Sigmoid colon (tissue), 7 donors: Measurements from ENCODE around the gene OPA3. TPM values are rescaled to one million over a fixed set of nuclear protein-coding genes. Genes with fewer than 3 reads are reported as not detected.

Experiments
- DNase-seq: peaks from one replicate; pipeline ENCODE4 v3.0.0-alpha.2; 2019
- H3K27ac ChIP-seq, 4 donors: fragments of 200-600 bp; sonication (generic); one replicate each; pipeline ENCODE4 v1.5.1; 2016 to 2019; ENCODE audit warnings: mild to moderate bottlenecking in 1 of 4
- H3K27me3 ChIP-seq, 3 donors: fragments of 200-600 bp; sonication (generic); one replicate each; pipeline ENCODE4 v1.5.1; 2019; ENCODE audit warnings: mild to moderate bottlenecking in 1 of 3
- H3K36me3 ChIP-seq, 4 donors: fragments of 200-600 bp; sonication (generic); one replicate each; pipeline ENCODE4 v1.5.1; 2016 to 2019
- H3K4me1 ChIP-seq, 4 donors: fragments of 200-600 bp; sonication (generic); one replicate each; pipeline ENCODE4 v1.5.1; 2017 to 2019
- H3K4me3 ChIP-seq, 4 donors: fragments of 200-600 bp; sonication (generic); one replicate each; pipeline ENCODE4 v1.5.1; 2017 to 2019; ENCODE audit warnings: mild to moderate bottlenecking in 2 of 4, moderate library complexity in 1 of 4
- H3K9me3 ChIP-seq, 4 donors: fragments of 200-600 bp in 3 of 4; sonication (generic) in 3 of 4; one replicate each; pipeline versions ENCODE4 v1.5.1 to v1.6.1; 2013 to 2019
- EP300 ChIP-seq, 4 donors: sonication (generic); formaldehyde crosslinking; IDR thresholded peaks; one replicate each; pipeline ENCODE4 v1.6.1; 2017; ENCODE audit warnings: antibody characterized with exemption in 4 of 4
- POLR2A ChIP-seq, 2 donors: fragments of 450-650 bp; IDR thresholded peaks; one replicate each; pipeline ENCODE4 v1.6.1; 2016; ENCODE audit warnings: antibody characterized with exemption in 2 of 2, mild to moderate bottlenecking in 2 of 2, moderate library complexity in 2 of 2
- POLR2AphosphoS5 ChIP-seq, 4 donors: sonication (generic); formaldehyde crosslinking; IDR thresholded peaks; one replicate each; pipeline ENCODE4 v1.6.1; 2017; ENCODE audit warnings: antibody characterized with exemption in 4 of 4
- WGBS, 2 donors: extraction: QIAGEN DNeasy Blood & Tissue Kit; methylation state at CpG; one replicate each; pipeline ENCODE4 v1.1.7; 2013; 5-methylcytosine and 5-hydroxymethylcytosine counted together
- intact Hi-C: fragments of 100-400 bp; cut with DNase I; formaldehyde crosslinking; loops from one replicate; pipeline ENCODE4 v1.15.1; 2023
- polyA plus RNA-seq, 3 donors: library from polyadenylated mRNA; stranded (reverse); fragments of 200-250 nt; gene quantifications; one replicate each; pipeline ENCODE4 v1.2.3, GENCODE V29; 2013
- total RNA-seq, 4 donors: library from RNA; depleted of rRNA; stranded (reverse); fragments of >200 nt; gene quantifications; one replicate each; pipeline ENCODE4 v1.1.0, GENCODE V29; 2016
- TF ChIP-seq, protein P1 (sequence below), 4 experiments: fragments of 450-650 bp in 3 of 4; fragments of 200-600 bp in 1 of 4; IDR thresholded peaks; one replicate each; pipeline ENCODE4 v1.5.1; 2016 to 2019; ENCODE audit warnings: antibody characterized with exemption in 4 of 4, mild to moderate bottlenecking in 3 of 4, moderate library complexity in 2 of 4
- donor health status: healthy with polysubstance abuse.
- donor health status: Bipolar disorder and iron deficiency.
- donor health status: healthy.

OPA3 gene
- total and polyA plus RNA-seq, 7 donors: 3.0 to 11.3 (median 7.2) TPM

DNA sequence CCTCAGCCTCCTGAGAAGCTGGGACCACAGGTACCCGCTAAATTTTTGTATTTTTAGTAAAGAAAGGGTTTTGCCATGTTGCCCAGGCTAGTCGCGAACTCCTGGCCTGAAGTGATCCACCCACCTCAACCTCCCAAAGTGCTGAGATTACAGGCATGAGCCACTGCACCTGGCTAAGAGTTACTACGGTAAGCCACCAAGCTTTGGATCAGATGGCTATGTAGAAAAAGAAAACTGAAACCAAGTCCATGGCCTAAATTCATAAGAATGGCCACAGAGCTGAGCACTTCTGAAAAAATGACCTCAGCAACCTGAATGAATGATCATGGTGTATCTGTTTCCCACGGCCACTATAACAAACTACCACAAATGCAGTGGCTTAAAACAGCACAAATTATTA, 9.4 kb downstream of the OPA3 start:
- Histone ChIP-seq H3K9me3 (no peaks in the 10 kb centered on the region), H3K4me3 (no peak overlapping the region), H3K27me3 (no peaks in the 10 kb centered on the region), H3K36me3 (no peaks in the 10 kb centered on the region), H3K27ac (peak overlapping the region in 1 of 4 donors; percentile 68), H3K4me1 (peaks cover 0 to 41% (median 21%) of the 10 kb centered on the region in 4 donors)
- intact Hi-C loops: no loop called here
- TF ChIP-seq, protein P1, sequence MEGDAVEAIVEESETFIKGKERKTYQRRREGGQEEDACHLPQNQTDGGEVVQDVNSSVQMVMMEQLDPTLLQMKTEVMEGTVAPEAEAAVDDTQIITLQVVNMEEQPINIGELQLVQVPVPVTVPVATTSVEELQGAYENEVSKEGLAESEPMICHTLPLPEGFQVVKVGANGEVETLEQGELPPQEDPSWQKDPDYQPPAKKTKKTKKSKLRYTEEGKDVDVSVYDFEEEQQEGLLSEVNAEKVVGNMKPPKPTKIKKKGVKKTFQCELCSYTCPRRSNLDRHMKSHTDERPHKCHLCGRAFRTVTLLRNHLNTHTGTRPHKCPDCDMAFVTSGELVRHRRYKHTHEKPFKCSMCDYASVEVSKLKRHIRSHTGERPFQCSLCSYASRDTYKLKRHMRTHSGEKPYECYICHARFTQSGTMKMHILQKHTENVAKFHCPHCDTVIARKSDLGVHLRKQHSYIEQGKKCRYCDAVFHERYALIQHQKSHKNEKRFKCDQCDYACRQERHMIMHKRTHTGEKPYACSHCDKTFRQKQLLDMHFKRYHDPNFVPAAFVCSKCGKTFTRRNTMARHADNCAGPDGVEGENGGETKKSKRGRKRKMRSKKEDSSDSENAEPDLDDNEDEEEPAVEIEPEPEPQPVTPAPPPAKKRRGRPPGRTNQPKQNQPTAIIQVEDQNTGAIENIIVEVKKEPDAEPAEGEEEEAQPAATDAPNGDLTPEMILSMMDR (IDR thresholded peaks at IDR 0.05): no peak
- 89% methylated on average over 5 of the region's 5 CpGs for WGBS, 2 donors
- no peak for DNase-seq

DNA sequence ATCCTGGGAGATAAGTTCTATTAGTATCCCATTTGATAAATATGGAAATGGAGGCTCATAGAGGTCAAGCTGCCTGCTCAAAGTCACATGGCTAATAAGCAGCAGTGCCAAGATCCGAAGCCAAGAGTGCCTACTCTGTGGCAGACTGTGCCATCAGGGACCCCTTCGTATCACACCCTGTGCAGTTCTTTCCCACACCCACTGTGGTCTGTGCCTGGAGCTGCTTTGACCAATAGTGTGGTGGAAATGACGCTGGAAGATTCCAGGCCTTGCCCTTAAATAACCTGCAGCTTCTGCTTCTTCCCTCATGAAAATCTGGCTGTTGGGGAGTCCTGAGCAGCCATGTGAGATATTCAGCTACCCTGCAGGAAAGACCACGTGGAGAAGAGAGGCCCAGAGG, 10.1 kb downstream of the OPA3 start:
- WGBS, 2 donors: 92% methylated on average over 4 of the region's 4 CpGs
- Histone ChIP-seq H3K4me1 (peaks cover 0 to 41% (median 21%) of the 10 kb centered on the region in 4 donors), H3K4me3 (no peak overlapping the region), H3K27ac (peak overlapping the region in 1 of 4 donors; percentile 68), H3K27me3 (no peaks in the 10 kb centered on the region), H3K9me3 (no peaks in the 10 kb centered on the region), H3K36me3 (no peaks in the 10 kb centered on the region)
- DNase-seq: no peak
- intact Hi-C loops: no loop called here
- no peak for TF ChIP-seq POLR2AphosphoS5 (IDR thresholded peaks at IDR 0.05)
- TF ChIP-seq, protein P1 (IDR thresholded peaks at IDR 0.05): no peak
- no peak for TF ChIP-seq POLR2A (IDR thresholded peaks at IDR 0.05)
- no peak for TF ChIP-seq EP300 (IDR thresholded peaks at IDR 0.05)

GRCh38 chr19:45571457-45572220, 13.0 kb downstream of the OPA3 start:
- no peak overlapping the region for H3K4me3 ChIP-seq
- no peaks in the 10 kb centered on the region for H3K9me3 ChIP-seq
- intact Hi-C loops: no loop called here
- no peak overlapping the region for H3K27ac ChIP-seq
- no peaks in the 10 kb centered on the region for H3K27me3 ChIP-seq
- no peak for TF ChIP-seq POLR2A (IDR thresholded peaks at IDR 0.05)
- no peak for TF ChIP-seq POLR2AphosphoS5 (IDR thresholded peaks at IDR 0.05)
- TF ChIP-seq, protein P1 (IDR thresholded peaks at IDR 0.05): no peak
- TF ChIP-seq EP300 (IDR thresholded peaks at IDR 0.05): no peak
- DNase-seq: no peak
- H3K36me3 ChIP-seq: no peaks in the 10 kb centered on the region
- H3K4me1 ChIP-seq: peaks cover 0 to 15% (median 4%) of the 10 kb centered on the region in 4 donors
- 90% methylated on average over 8 of the region's 8 CpGs for WGBS, 2 donors

- Histone ChIP-seq H3K4me3 (no peak overlapping the region), H3K27ac (no peak overlapping the region), H3K4me1 (peaks cover 0 to 6% (median 0%) of the 10 kb centered on the region in 4 donors), H3K36me3 (no peaks in the 10 kb centered on the region), H3K27me3 (no peaks in the 10 kb centered on the region), H3K9me3 (no peaks in the 10 kb centered on the region)
- whole genome bisulfite sequencing, 2 donors: 62 to 68% methylated on average over 15 of the region's 15 CpGs
- DNase-seq: no peak
- TF ChIP-seq, protein P1 (IDR thresholded peaks at IDR 0.05): peak; percentile 28 to 58 (median 56)
- no peak for TF ChIP-seq POLR2AphosphoS5 (IDR thresholded peaks at IDR 0.05)
- intact Hi-C loops: loop anchor here (5.0 kb wide), 1 partner anchor 43 kb away; no protein-coding TSS in a partner anchor
Measured at GRCh38 chr19:45569619-45570421, 14.8 kb downstream of the OPA3 start.
